ENCODE data around the gene ELAC1.
"Not testable (repeated sequence)": the region's sequence is repeated elsewhere in the genome, so short reads cannot be mapped to it uniquely, and the experiment has no call there.

The ELAC1 gene

DNA sequence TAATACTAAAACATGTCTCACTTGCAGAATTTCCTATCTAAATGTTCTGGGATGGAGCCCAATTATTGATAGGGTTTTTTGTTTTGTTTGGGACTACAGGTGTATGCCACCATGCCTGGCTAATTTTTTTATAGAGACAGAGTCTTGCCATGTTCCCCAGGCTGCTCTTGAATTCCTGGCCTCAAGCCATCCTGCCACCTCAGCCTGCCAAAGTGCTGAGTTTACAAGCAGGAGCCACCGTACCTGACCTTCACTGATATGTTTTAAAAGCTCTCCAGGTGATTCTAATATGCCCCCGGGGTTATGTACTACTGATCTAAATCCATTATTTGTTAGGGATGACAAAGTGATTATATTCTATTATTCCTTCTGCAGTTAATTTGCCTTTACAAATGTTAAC lies 2.2 kb downstream of the ELAC1 start:
- intact Hi-C loops (cut with DNase I), result no loop called here
- no peak for DNase-seq

DNA sequence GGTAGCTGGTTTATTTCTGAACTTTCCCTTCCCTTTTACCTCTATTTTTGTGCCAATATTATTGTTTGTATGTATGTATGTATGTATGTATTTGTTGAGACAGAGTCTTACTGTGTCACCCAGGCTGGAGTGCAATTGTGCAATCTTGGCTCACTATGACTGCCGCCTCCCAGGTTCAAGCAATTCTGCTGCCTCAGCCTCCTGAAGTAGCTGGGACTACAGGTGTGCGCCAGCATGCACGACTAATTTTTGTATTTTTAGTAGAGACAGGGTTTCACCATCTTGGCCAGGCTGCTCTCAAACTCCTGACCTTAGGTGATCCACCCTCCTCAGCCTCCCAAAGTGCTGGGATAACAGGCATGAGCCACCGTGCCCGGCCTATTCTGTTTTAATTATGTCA lies 4.6 kb downstream of the ELAC1 start:
- intact Hi-C loops (cut with DNase I); DNase-seq: not testable (repeated sequence)

DNA sequence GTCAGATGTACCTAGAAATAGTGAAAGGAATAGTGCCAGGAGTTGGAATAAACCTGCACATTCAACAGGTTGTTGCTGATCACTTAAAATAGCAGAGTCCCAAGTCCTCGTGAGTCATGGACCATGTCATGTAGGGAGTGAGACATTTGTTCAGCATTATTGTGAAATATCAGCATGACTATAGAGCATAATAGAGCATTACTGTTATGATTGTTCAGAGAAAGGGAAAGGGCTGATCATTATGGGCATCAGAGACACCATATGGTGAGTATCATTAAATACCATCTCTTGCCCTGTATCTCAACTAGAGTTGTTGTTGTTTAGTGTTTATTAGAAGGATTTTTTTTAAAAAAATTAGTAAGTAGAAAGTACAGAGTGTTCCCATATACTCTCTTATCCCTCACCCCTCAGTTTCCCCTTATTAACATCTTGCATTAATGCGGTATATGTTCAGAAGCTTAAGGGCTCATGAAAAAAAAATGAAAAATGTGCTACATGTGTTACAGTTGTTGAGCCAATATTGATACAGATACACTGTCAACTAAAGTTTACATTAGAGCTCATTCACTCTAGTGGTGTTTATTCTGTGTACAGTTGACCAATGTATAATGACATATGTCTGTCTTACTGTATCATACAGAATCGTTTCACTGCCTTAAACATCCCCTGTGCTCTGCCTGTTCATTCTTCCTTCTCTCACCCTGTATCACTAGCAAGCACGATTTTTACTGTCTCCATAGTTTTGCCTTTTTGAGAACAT lies 5.7 kb downstream of the ELAC1 start:
- no peak for DNase-seq
- intact Hi-C loops (cut with DNase I), result no loop called here

DNA sequence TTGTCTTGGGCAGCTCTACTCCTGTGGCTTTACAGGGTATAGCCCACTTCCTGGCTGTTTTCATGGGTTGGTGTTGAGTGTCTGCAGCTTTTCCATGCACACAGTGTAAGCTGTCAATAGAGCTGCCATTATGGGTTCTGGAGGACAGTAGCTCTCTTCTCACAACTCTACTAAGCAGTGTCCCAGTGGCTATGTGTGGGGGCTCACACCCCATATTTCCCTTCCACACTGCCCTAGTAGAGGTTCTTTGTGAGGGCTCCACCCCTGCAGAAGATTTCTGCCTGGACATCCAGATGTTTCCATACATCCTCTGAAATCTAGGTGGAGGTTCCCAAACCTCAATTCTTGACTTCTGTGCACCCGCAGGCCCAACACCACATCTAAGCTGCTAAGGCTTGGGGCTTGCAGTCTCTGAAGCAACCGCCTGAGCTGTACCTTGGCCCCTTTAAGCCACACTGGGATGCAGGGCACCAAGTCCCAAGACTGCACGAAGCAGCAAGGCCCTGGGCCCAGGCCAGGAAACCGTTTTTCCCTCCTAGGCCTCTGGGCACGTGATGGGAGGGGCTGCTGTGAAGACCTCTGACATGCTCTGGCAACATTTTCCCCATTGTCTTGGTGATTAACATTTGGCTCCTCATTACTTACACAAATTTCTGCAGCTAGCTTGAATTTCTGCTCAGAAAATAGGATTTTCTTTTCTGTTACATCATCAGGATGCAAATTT lies 9.4 kb downstream of the ELAC1 start:
- DNase-seq, result no peak
- intact Hi-C loops (cut with DNase I), result no loop called here

DNA sequence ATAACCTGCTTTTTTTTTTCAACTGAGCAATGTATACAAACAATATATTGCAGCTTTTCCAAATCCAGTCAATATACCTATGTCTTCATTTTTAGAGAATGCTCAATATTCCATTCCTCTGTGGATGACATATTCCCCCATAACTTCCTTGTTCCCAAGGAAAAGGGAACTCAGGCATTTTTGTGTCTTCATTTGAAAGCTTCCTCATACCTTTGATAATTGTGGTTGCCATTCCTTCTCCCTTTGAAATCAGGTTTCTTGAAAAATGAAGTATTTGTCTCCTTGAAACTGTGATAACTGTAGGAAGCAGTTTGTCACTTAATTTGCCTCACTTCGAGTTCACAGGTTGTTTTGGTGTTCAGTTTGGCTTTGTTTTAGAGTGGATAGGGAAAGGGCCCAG lies 13.5 kb downstream of the ELAC1 start:
- intact Hi-C loops (cut with DNase I), result no loop called here
- DNase-seq, result no peak

DNA sequence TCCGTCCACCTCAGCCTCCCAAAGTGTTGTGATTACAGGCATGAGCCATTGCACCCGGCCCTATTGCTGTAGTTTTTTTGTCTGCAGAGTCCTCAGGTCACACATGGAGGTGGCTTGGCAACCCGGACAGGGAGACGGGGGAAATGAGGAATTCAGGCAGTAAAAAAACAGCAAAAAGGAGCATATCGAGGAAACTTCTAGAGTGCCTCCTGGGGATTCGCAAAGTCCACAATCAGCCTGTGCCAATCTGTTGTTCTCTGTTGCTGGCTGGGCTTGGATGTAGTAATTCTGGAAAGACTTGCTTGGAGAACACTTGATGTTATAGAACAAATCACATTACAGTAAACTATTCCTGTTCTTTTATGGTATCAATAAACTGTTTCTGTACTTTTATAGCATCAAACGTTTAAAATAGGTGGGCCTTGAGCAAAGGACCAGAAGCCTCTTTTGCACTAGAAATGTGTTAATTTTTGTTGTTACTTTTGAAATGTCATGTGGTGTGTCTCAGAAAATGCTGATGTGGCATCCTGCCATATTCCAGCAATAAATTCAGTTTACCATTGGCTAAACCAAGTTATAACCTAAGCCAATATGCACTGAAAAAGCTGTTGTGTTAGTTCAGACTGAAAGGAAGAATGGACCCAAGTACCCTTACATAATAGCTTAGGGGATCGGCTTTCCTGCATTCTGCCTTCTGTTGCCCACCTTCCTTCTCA lies 14.4 kb downstream of the ELAC1 start:
- intact Hi-C loops (cut with DNase I), result no loop called here
- DNase-seq, result no peak

DNA sequence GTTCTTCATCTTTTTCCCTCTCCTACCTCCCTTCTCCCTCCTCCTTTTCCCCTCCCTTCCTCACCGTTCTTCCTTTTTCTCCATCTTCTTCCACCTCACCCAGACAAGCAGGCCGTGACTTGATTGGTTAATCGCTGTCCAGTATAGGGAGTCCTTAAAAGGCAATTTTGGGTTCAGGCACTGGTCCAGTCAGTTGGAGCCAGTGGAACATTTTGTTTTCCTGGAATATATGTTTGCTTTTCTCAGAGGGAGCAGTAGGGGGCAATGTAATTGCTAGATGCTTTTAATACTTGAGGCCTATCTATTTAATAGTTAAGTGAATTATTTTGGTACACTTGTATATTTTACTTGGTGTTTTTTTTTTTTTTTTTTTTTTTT lies 15.0 kb downstream of the ELAC1 start:
- intact Hi-C loops (cut with DNase I), result no loop called here
- DNase-seq, result no peak

DNA sequence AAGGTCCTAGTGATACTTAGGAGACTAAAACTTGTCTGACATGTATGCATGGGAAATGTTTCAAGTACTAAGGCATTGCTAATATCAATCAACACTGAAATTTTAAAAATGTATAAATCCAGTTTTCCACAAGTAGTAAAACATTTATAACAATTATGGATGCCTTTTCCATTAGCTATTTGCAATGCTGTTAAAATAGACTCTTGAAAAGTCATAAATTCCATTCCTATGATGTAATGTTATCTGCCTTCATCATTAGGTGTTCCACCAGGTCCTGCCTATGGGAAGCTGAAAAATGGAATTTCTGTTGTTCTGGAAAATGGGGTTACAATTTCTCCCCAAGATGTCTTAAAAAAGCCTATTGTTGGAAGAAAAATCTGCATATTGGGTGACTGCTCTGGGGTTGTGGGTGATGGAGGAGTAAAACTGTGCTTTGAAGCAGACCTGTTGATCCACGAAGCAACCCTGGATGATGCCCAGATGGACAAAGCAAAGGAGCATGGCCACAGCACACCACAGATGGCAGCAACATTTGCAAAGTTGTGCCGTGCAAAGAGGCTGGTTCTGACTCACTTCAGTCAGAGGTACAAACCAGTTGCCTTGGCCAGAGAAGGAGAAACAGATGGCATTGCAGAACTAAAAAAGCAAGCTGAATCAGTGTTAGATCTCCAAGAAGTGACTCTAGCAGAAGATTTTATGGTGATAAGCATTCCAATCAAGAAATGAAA lies 18.7 kb downstream of the ELAC1 start:
- intact Hi-C loops (cut with DNase I), result no loop called here
- DNase-seq, result peak in 4 of 10 donors; percentile 10 to 81 (median 18)

DNA sequence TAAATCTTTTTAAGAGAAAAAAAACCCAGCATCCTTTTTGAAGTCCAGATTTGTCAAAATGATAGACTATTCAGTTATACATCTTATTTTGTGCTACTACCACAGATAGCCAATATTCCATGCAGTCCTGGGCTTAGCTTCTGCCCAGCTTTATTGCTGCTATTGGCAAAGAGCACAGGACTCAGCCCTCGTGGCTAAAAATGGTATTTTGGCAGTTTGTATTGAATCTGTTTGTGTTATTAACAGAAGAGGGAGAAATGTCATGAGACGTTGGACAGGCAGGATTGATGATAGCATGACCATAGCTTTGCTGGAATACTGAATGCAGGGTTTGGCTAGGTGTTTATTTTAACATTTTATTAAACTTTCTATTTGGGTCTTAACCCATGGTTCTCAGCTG lies 19.4 kb downstream of the ELAC1 start:
- intact Hi-C loops (cut with DNase I), result no loop called here
- DNase-seq, result no peak

DNA sequence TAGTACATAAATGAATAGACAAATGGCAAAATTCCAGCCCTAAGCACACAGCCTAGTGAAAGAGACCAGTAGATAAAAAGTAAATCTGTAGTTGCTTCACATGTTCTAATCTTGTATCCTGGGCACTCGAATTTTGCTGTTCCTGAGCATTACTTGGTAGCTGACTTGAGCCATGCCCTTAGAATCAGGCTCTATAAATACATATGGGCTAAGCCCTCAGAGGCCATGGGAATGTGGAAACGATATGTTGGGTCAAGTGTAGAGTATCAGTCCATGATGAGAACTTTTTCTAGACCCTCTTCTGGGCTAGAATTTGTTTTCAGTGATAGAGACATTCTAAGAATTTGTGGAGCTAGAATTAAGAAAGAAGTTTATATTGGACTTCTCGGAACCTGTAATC lies 21.9 kb downstream of the ELAC1 start:
- intact Hi-C loops (cut with DNase I), result no loop called here
- DNase-seq, result no peak

DNA sequence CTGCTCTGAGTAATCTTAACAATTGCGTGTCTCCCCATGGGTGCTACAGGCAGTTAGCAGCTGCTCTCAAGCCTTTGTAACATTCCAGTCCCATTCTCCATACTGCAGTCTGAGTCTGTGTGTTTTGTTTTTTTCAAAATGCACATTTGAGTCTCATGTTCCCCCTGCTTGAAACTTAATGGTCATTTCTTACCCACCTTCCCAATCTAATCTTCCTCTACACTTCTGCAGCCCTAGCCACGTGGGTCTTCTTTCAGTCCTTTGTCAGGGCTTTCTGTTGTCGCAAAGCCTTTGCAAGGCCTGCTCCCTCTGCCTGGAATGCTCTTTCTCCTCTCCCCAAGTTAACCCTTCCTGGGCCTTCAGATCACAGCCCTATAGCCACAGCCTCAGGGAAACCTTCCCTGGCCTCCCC lies 24.5 kb downstream of the ELAC1 start:
- intact Hi-C loops (cut with DNase I), result no loop called here
- DNase-seq, result no peak

DNA sequence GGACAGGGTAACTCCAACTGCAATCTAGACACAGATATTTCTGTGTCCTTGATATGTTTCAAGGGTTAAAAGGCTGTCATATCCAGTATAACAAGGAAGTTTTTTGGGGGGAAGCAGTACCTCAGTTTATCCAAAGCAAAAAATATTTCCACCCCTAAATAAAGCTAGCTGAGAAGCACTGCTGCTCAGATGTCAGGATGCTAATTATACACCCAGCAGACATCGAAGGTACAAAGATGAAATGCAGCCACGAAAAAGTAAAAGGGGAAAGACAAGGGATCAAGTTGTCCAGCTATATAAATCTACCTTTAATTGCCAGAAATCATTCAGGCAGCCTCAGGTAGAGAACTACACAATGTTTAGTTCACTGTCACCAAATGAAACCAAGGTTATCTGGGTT lies 26.2 kb downstream of the ELAC1 start:
- intact Hi-C loops (cut with DNase I), result no loop called here
- no peak for DNase-seq

DNA sequence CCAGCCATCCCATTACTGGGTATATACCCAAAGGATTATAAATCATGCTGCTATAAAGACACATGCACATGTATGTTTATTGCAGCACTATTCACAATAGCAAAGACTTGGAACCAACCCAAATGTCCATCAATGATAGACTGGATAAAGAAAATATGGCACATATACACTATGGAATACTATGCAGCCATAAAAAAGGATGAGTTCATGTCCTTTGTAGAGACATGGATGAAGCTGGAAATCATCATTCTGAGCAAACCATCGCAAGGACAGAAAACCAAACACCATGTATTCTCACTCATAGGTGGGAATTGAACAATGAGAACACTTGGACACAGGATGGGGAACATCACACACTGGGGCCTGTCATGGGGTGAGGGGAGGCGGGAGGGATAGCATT lies 35.3 kb downstream of the ELAC1 start:
- DNase-seq; intact Hi-C loops (cut with DNase I): not testable (repeated sequence)

DNA sequence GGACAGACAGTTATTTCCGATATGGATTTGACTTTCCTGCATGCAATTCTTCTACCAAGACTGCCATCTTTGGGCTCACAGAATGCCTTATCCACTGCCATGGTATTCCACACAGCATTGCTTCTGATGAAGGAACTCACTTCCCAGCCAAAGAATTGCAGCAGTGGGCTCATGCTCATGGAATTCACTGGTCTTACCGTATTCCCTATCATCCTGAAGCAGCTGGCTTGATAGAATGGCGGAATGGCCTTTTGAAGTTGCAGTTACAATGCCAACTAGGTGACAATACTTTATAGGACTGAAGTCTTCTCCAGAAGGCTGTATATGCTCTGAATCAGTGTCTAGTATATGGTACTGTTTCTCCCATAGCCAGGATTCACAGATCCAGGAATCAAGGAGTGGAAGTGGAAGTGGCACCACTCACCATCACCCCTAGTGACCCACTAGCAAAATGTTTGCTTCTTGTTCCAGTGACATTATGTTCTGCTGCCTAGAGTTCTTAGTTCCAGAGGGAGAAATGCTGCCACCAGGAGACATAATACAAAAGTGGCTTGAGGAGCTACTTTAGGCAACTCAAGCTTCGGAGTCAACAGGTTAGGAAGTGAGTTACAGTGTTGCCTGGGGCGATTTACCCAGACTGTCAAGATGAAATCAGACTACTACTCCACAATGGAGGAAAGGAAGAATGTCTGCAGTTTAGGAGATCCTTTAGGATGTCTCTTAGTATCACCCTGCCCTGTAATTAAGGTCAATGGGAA lies 38.4 kb downstream of the ELAC1 start:
- no peak for DNase-seq
- intact Hi-C loops (cut with DNase I), result no loop called here

DNA sequence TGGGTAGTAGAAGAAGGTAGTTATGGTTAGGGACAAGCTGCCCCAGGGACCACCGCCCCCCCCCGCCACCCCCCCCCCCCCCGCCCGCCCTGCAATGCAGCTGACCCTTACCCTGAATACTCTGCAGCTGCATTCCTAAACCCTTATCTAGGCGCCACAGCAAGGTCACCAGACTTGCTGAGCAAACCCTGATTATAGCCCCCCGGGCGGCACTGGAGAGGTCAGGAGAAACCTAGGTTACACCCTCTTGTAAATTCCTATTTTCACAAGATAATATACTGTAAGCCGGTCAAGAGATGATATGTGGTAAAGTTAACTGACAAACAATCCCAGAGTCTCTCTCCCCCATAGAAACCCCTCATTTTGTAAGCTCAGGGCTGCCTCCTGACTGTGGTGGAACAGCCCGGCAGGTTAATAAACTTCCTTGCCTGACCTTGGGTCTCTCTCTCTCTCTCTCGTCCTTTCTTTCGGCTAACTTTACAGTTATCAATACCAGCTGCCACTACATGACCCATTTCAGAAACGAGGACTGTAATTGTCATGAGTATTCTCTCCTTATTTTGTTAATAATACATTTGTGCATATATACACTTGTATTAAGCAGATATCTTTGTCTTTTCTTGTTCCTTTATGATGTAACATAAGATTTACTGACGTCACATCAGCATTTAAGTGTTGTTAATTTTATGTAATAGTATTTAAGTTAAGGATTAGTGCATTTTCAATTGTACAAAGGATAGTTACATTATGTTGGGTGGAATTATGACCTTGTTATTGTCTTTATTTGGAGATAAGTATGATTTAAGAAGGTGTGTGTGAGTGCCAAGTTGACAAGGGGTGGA lies 39.3 kb downstream of the ELAC1 start:
- intact Hi-C loops (cut with DNase I), result no loop called here
- DNase-seq, result no peak

DNA sequence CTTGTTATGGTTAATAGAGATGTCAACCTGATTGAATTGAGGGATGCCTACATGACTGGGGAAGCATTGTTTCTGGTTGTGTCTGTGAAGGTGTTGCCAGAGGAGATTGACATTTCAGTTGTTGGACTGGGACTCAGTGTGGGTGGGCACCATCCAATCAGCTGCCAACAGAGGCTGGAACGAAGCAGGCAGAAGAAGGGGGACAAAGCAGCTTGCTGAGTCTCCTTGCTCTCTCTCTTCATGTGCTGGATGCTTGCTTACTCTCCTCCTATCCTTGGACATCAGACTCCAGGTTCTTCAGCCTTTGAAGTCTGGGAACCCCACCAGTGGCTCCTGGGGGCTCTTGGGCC lies 39.9 kb downstream of the ELAC1 start:
- intact Hi-C loops (cut with DNase I), result no loop called here
- no peak for DNase-seq

DNA sequence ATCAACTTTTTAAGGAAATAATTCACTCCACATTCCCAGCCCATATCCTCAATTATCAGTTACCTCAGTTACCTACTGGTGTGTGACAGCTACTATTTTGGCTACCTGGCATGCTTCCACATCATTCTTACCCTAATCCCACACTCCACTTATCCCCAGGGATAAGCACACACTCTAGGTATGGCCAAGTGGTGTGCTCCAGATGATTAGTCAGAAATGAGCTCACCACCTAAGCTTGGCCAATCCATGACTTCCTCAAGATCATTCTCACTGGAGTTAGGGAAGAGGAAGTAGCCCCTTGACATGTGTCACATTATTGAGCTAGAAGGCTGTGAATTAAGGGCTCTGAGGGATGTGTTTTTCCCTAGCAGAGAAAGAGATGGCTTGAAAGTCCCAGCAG lies 41.2 kb downstream of the ELAC1 start:
- intact Hi-C loops (cut with DNase I), result no loop called here
- DNase-seq, result no peak

DNA sequence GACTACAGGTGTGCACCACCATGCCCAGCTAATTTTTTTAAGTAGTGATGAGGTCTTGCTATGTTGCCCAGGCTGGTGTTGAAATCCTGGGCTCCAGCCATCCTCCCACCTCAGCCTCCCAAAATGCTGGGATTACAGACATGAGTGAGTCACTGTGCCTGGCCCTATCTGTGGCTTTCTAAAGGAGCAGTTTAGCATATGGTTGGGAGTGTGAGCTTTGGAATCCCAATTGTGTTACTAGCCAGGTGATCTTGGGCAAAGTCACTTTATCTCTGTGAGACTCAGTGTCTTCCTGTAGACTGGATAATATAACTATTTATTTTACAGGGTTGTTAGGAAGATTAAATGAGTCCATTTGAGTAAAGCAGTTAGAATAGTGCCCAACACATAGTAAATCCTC lies 42.4 kb downstream of the ELAC1 start:
- intact Hi-C loops (cut with DNase I), result no loop called here
- no peak for DNase-seq

DNA sequence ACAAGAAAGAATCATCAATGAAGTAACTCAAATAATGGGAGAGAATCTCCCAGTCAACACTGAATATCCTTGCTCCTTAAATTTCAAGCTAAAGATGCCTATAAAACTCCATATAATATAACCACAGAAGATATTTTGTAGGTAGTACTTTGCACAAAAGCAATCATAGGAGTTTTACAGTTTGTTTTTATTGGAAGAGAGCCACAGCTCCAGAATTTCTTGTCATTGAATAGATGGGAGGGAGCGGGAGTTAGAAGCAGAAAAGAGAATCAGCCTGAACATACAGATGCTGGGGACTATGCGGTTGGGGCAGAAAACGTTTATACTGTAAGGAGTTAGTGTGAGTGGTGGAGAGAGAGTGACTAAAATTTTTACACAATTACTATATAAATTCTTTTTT lies 43.9 kb downstream of the ELAC1 start:
- intact Hi-C loops (cut with DNase I), result no loop called here

DNA sequence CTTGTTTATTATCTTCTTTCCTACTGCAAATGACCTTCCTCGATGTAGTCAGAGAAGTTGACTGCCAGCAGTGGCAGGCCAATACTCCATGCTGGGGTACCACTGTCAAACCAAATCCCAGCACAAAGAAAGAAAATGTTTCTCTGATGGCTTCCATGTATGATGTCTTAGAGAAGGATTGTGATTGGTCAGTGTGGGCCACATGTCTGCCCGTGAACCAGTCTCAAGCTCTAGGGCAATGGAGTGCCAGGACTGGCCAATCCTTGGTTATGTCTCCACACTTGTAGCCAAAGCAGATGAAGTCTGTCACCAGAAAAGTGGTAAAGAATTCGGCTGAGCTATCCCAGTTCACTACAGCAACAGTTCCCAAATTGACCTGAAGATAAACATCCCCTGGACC lies 44.6 kb downstream of the ELAC1 start:
- intact Hi-C loops (cut with DNase I), result no loop called here
- no peak for DNase-seq

More for the DNA sequence above, 43.9 kb downstream of the ELAC1 start:
- DNase-seq, result no peak

Measured in posterior cingulate gyrus (tissue), 11 donors.